ENCODE results near the gene CCDC194. TPM values are rescaled to one million over a fixed set of nuclear protein-coding genes. Genes with fewer than 3 reads are reported as not detected.

Gene CCDC194
- polyA plus RNA-seq (not detected in 2 replicates), polyA minus RNA-seq (not detected in 2 replicates)

- Histone ChIP-seq H4K20me1 (ENCODE audit: insufficient read depth) (no peaks in the 10 kb centered on the region), H3K9me2 (ENCODE audit: insufficient read depth, low read length) (no peaks in the 10 kb centered on the region), H3K4me2 (ENCODE audit: low read length) (no peak within 1 kb of the TSS), H3F3A (ENCODE audit: insufficient read depth, low read length, poor library complexity, severe bottlenecking) (no peaks in the 10 kb centered on the region), H3K36me3 (ENCODE audit: insufficient read depth, low read length) (no peaks in the 10 kb centered on the region), H2AFZ (ENCODE audit: low read depth, low read length) (no peak within 1 kb of the TSS), H3K4me3 (ENCODE audit: low read length) (no peak within 1 kb of the TSS), H3K9ac (ENCODE audit: low read length) (no peak within 1 kb of the TSS), H3K27me3 (ENCODE audit: insufficient read depth, low read depth, low read length) (peaks cover 15% of the 10 kb centered on the region), H3K27ac (ENCODE audit: low read length) (no peak within 1 kb of the TSS), H3K79me2 (replicated peaks; ENCODE audit: insufficient read depth, low read length) (no peaks in the 10 kb centered on the region), H3K9me3 (ENCODE audit: low read length) (peaks cover 5% of the 10 kb centered on the region)
- TF ChIP-seq TAF1 (IDR thresholded peaks at IDR 0.05; ENCODE audit: low read depth) (no peak), EP300 (conservative IDR thresholded peaks at IDR 0.05; ENCODE audit: poor library complexity, severe bottlenecking) (no peak), REST (IDR thresholded peaks at IDR 0.05; ENCODE audit: borderline replicate concordance) (no peak), SMC3 (conservative IDR thresholded peaks at IDR 0.05; ENCODE audit: poor library complexity) (no peak), MXI1 (conservative IDR thresholded peaks at IDR 0.05; ENCODE audit: poor library complexity, severe bottlenecking) (no peak), CTCF (IDR thresholded peaks at IDR 0.05; ENCODE audit: poor library complexity, severe bottlenecking) (no peak), EZH2 (IDR thresholded peaks at IDR 0.05; ENCODE audit: borderline replicate concordance, insufficient read depth, low read length, poor library complexity, severe bottlenecking) (no peak), POLR2AphosphoS5 (IDR thresholded peaks at IDR 0.05) (no peak), RAD21 (conservative IDR thresholded peaks at IDR 0.05) (no peak)
Measured at GRCh38 chr19:17393914-17394313, at the start of gene CCDC194. Gene CCDC194, minus strand, starts transcription at chr19:17394196. Its CDS starts 38 bp downstream, at chr19:17394158.

GRCh38 chr19:17441241-17442021 is 47.4 kb upstream of the CCDC194 start:
- Histone ChIP-seq H3F3A (ENCODE audit: insufficient read depth, low read length, poor library complexity, severe bottlenecking) (no peaks in the 10 kb centered on the region), H3K36me3 (ENCODE audit: insufficient read depth, low read length) (no peaks in the 10 kb centered on the region), H3K4me3 (ENCODE audit: low read length) (no peak overlapping the region), H3K79me2 (replicated peaks; ENCODE audit: insufficient read depth, low read length) (no peaks in the 10 kb centered on the region), H3K4me2 (ENCODE audit: low read length) (no peak overlapping the region), H3K9me2 (ENCODE audit: insufficient read depth, low read length) (no peaks in the 10 kb centered on the region), H3K27me3 (ENCODE audit: insufficient read depth, low read depth, low read length) (no peaks in the 10 kb centered on the region), H2AFZ (ENCODE audit: low read depth, low read length) (no peak overlapping the region), H3K9ac (ENCODE audit: low read length) (no peak overlapping the region), H3K27ac (ENCODE audit: low read length) (no peak overlapping the region), H3K9me3 (ENCODE audit: low read length) (no peaks in the 10 kb centered on the region), H4K20me1 (ENCODE audit: insufficient read depth) (no peaks in the 10 kb centered on the region)
- TF ChIP-seq SMC3 (conservative IDR thresholded peaks at IDR 0.05; ENCODE audit: poor library complexity) = peak; percentile 27
- TF ChIP-seq CTCF (IDR thresholded peaks at IDR 0.05; ENCODE audit: poor library complexity, severe bottlenecking) = peak; percentile 50
- no peak for TF ChIP-seq POLR2AphosphoS5 (IDR thresholded peaks at IDR 0.05)
- peak; percentile 48 for TF ChIP-seq RAD21 (conservative IDR thresholded peaks at IDR 0.05)
